GM18505 (cell line): ENCODE results near the gene POLD1.
"Not testable (repeated sequence)": the region's sequence is repeated elsewhere in the genome, so short reads cannot be mapped to it uniquely, and the experiment has no call there.

ENCODE experiments used
- ATAC-seq: cut with Tn5 transposase; IDR thresholded peaks from one replicate; pipeline ENCODE4 v1.9.1; 2021; ENCODE audit not compliant: unreplicated experiment
- POLR2A ChIP-seq: IDR thresholded peaks from 4 replicates; pipeline ENCODE4 v1.6.1; 2011; ENCODE audit warnings: borderline replicate concordance; ENCODE audit not compliant: insufficient read depth, insufficient read length; ENCODE audit errors: extremely low read depth

Gene POLD1

GRCh38 chr19:50377517-50377916 is 6.6 kb upstream of the POLD1 start:
- TF ChIP-seq POLR2A = no peak
- no peak for ATAC-seq

- no peak for TF ChIP-seq POLR2A
- ATAC-seq = no peak
These were observed 5.8 kb upstream of the POLD1 start for GRCh38 chr19:50378169-50378862.

GRCh38 chr19:50378863-50379236 is 5.3 kb upstream of the POLD1 start:
- ATAC-seq = no peak
- no peak for TF ChIP-seq POLR2A

GRCh38 chr19:50379602-50380001 is 4.5 kb upstream of the POLD1 start:
- ATAC-seq = no peak
- no peak for TF ChIP-seq POLR2A

GRCh38 chr19:50380137-50380536 is 4.0 kb upstream of the POLD1 start:
- ATAC-seq = no peak
- TF ChIP-seq POLR2A = no peak

- no peak for TF ChIP-seq POLR2A
- ATAC-seq = no peak
These were observed 3.4 kb upstream of the POLD1 start for GRCh38 chr19:50380751-50381151.

- ATAC-seq = no peak
These were observed 2.0 kb upstream of the POLD1 start for GRCh38 chr19:50381881-50382729.

GRCh38 chr19:50383001-50383851 is 921 bp upstream of the POLD1 start:
- TF ChIP-seq POLR2A = no peak
- no peak for ATAC-seq

More at GRCh38 chr19:50381881-50382729, 2.0 kb upstream of the POLD1 start:
- no peak for TF ChIP-seq POLR2A

GRCh38 chr19:50384685-50385535 is 763 bp downstream of the POLD1 start:
- no peak for TF ChIP-seq POLR2A
- no peak for ATAC-seq

- no peak for ATAC-seq
- no peak for TF ChIP-seq POLR2A
These were observed 3.2 kb downstream of the POLD1 start for GRCh38 chr19:50387176-50387867.

- TF ChIP-seq POLR2A = no peak
- no peak for ATAC-seq
These were observed 3.7 kb downstream of the POLD1 start for GRCh38 chr19:50387868-50388245.

GRCh38 chr19:50390295-50390694 is 6.1 kb downstream of the POLD1 start:
- ATAC-seq = not testable (repeated sequence)

- not testable (repeated sequence) for ATAC-seq
These were observed 6.8 kb downstream of the POLD1 start for GRCh38 chr19:50390952-50391351.
